K562 treated with DMSO at 1 percent for 4 hours (cell line): ENCODE data around the gene TIGD3. TPM values are rescaled to one million over a fixed set of nuclear protein-coding genes. Genes with fewer than 3 reads are reported as not detected.

ENCODE experiments used
- total RNA-seq: library from RNA; unstranded; fragments of 300-600 nt; gene quantifications from 2 replicates; pipeline ENCODE4 v1.2.3, GENCODE V29; 2022; ENCODE audit not compliant: insufficient read depth

The TIGD3 gene
- total RNA-seq, result 2.2 and 4.9 TPM in 2 replicates

GRCh38 chr11:65354265-65355012, at the start of gene TIGD3:
Gene TIGD3 (plus strand): TSS chr11:65354751. CDS start chr11:65355809, 1,058 bp downstream.

DNA sequence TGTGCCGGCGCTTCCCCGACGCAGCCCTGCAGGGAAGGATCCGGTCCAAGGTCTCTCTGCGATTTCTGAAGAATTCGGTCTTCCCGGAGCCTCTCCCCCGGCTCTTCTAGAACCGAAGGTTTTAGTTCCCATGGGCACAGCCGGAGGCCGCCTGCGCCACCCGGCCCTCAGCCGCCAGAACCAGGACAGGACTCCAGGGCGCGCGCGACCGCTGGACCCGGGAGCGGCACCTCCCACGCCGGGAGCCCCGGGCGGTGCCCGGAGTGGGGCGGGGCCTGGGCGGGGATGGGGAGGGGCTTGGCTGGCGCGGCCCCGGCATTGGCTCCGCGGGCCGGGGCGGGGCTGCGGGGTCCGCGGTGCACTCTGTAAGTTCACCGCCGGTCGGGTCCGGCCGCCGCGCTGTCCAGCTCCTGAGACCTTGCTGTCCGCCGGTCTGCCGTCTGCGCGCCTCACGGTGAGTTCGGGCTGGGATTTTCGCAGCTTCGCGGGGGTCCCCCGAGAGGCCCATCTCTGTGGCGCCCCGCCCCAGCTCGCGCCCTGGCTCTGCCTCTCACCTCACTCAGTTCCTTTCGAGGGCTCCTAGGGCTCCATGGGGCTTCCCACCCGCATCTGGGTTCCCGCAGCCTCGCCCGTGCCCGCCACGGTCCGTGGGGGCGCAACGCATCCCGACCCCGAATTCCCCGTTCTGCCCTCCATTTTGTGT, 39.9 kb upstream of the TIGD3 start, which contains the start of gene CDC42EP2:
Gene CDC42EP2 (plus strand): TSS at position 366 of the 703 bp plus-strand sequence. CDS start 6,033 bp downstream, outside the sequence.

GRCh38 chr11:65382033-65382803, 27.7 kb downstream of the TIGD3 start, which contains the start of gene SLC25A45:
Gene SLC25A45 (minus strand): TSS chr11:65382646. CDS start chr11:65381951, 695 bp downstream.

DNA sequence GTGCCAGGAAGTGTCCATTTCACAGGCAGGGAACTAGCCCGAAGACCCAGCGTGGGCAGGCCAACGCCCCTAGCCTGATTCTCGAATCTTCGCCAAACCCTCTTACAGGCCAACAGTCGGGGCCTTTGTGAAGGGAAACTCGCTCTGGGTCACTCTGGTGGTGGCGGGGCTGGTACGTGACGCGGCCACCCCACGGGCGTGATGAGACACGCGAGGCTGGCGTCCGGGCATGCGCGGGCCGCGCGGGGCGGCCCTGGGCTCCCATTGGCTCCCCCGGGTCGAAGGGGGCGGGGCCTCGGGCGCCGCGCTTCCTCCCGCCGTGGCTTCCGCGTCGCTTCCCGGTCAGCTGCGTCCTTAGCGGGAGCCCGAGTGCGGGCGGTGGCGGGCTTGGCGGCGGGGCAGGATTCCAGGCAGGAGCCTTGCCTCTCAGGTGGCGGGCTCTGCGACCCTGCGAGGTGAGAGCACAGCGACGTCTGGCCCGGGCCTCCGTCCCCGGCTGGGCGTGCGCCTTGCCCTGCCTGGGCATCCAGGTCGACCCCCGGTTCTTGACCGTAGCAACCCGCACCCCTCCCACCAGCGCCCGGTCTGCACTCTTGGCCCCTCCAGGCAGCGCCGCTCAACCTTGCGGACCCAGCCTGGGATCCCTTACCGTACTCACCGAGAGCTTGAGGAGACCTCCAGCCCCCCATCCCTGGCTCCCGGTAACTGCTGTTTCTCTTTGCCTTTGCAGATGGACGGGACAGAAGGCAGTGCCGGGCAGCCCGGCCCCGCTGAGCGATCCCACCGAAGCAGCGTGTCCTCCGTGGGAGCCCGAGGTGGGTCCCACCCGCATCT, 32.0 kb downstream of the TIGD3 start, which contains the start of gene FRMD8:
Gene FRMD8 (plus strand): TSS at position 331 of the 834 bp plus-strand sequence. CDS start 400 bp downstream, at position 731.

Other genes with a start within 250 kb of the TIGD3 start
- 16.1 and 16.4 TPM in 2 replicates for gene TM7SF2, start 242.9 kb upstream of the TIGD3 start, total RNA-seq
- 16.2 and 21.9 TPM in 2 replicates for gene ZNHIT2, start 237.1 kb upstream of the TIGD3 start, total RNA-seq
- gene FAU, start 232.6 kb upstream of the TIGD3 start, total RNA-seq, result 1,054 and 1,266 TPM in 2 replicates
- gene MRPL49, start 232.4 kb upstream of the TIGD3 start, total RNA-seq, result 69.2 and 74.8 TPM in 2 replicates
- gene SYVN1, start 220.2 kb upstream of the TIGD3 start, total RNA-seq, result 43.5 and 53.4 TPM in 2 replicates
- 13.6 and 14.1 TPM in 2 replicates for gene SPDYC, start 184.5 kb upstream of the TIGD3 start, total RNA-seq
- gene CAPN1, start 172.8 kb upstream of the TIGD3 start, total RNA-seq, result 149 and 191 TPM in 2 replicates
- gene POLA2, start 92.8 kb upstream of the TIGD3 start, total RNA-seq, result 14.6 and 18.3 TPM in 2 replicates
- 1.9 and 3.4 TPM in 2 replicates for gene CDC42EP2, start 39.9 kb upstream of the TIGD3 start, total RNA-seq
- gene DPF2, start 20.9 kb upstream of the TIGD3 start, total RNA-seq, result 50.7 and 55.1 TPM in 2 replicates
- gene SLC25A45, start 27.9 kb downstream of the TIGD3 start, total RNA-seq, result 0.77 and 2.0 TPM in 2 replicates
- gene FRMD8, start 31.9 kb downstream of the TIGD3 start, total RNA-seq, result 36.4 and 36.5 TPM in 2 replicates
- gene NEAT1, start 68.0 kb downstream of the TIGD3 start, total RNA-seq, result 17.6 and 22.8 TPM in 2 replicates
- 124 and 165 TPM in 2 replicates for gene MALAT1, start 144.3 kb downstream of the TIGD3 start, total RNA-seq
- gene SCYL1, start 170.3 kb downstream of the TIGD3 start, total RNA-seq, result 117 and 125 TPM in 2 replicates
- 32.3 and 42.6 TPM in 2 replicates for gene LTBP3, start 203.6 kb downstream of the TIGD3 start, total RNA-seq
- 37.9 and 48.3 TPM in 2 replicates for gene ZNRD2, start 215.7 kb downstream of the TIGD3 start, total RNA-seq
- gene FAM89B, start 217.8 kb downstream of the TIGD3 start, total RNA-seq, result 64.3 and 74.6 TPM in 2 replicates
- gene EHBP1L1, start 221.3 kb downstream of the TIGD3 start, total RNA-seq, result 74.1 and 75.4 TPM in 2 replicates
- gene KCNK7, start 241.0 kb downstream of the TIGD3 start, total RNA-seq, result 1.6 and 2.1 TPM in 2 replicates